ACC112 (cell line): ENCODE measurements around the gene TBC1D5.
"Not testable (repeated sequence)": the region's sequence is repeated elsewhere in the genome, so short reads cannot be mapped to it uniquely, and the experiment has no call there.

Experiments
- H2AFZ ChIP-seq: fragments of 200-600 bp; sonication (generic); one replicate; pipeline ENCODE4 v1.6.0; 2017; ENCODE audit warnings: antibody characterized with exemption, low read length; ENCODE audit not compliant: unreplicated experiment
- H3K27ac ChIP-seq: fragments of 200-600 bp; sonication (generic); 2 replicates; pipeline ENCODE4 v1.5.1; 2014; ENCODE audit warnings: low read depth, mild to moderate bottlenecking, antibody characterized with exemption, low read length, moderate library complexity
- H3K27me3 ChIP-seq: fragments of 200-600 bp; sonication (generic); 2 replicates; pipeline ENCODE4 v1.6.1; 2014; ENCODE audit warnings: mild to moderate bottlenecking, antibody characterized with exemption, low read length, moderate library complexity, mixed read lengths; ENCODE audit not compliant: insufficient read depth
- H3K36me3 ChIP-seq: fragments of 200-600 bp; sonication (generic); 2 replicates; pipeline ENCODE4 v1.6.1; 2016; ENCODE audit warnings: mild to moderate bottlenecking, antibody characterized with exemption, low read length, moderate library complexity, mixed read lengths; ENCODE audit not compliant: insufficient read depth
- H3K4me1 ChIP-seq: fragments of 200-600 bp; sonication (generic); one replicate; pipeline ENCODE4 v1.6.1; 2016; ENCODE audit warnings: low read length, mixed read lengths; ENCODE audit not compliant: insufficient read depth, unreplicated experiment, control insufficient read depth
- H3K4me3 ChIP-seq: fragments of 200-600 bp; sonication (generic); 2 replicates; pipeline ENCODE4 v1.5.1; 2014; ENCODE audit warnings: mild to moderate bottlenecking, low read depth, low read length
- H3K79me2 ChIP-seq: fragments of 200-600 bp; sonication (generic); one replicate; pipeline ENCODE4 v1.6.0; 2016; ENCODE audit warnings: low read length; ENCODE audit not compliant: control insufficient read depth, unreplicated experiment, insufficient read depth

TBC1D5 gene

DNA sequence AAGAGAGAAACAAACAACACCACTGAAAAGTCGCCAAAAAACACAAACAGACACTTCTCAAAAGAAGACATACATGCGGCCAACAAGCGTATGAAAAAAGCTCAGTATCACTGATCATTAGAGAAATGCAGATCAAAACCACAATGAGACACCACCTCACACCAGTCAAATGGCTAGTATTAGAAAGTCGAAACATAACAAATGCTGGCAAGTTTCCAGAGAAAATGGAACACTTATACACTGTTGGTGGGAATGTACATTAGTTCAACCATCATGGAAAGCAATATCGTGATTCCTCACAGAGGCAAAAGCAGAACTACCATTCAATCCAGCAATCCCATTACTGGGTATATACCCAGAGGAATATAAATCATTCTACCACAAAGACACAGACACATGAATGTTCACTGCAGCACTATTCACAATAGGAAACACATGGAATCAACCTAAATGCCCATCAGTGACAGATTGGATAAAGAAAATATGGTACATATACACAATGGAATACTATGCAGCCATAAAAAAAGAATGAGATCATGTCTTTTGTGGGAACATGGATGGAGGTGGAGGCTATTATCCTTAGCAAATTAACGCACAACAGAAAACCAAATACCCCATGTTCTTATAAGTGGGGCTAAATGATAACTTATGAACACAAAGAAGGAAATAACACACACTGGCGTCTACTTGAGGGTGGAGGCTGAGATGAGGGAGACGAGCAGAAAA lies 93.6 kb downstream of the TBC1D5 start:
- peaks cover 15% of the 10 kb centered on the region for H3K4me1 ChIP-seq
- not testable (repeated sequence) for H3K79me2 ChIP-seq, H2AFZ ChIP-seq

DNA sequence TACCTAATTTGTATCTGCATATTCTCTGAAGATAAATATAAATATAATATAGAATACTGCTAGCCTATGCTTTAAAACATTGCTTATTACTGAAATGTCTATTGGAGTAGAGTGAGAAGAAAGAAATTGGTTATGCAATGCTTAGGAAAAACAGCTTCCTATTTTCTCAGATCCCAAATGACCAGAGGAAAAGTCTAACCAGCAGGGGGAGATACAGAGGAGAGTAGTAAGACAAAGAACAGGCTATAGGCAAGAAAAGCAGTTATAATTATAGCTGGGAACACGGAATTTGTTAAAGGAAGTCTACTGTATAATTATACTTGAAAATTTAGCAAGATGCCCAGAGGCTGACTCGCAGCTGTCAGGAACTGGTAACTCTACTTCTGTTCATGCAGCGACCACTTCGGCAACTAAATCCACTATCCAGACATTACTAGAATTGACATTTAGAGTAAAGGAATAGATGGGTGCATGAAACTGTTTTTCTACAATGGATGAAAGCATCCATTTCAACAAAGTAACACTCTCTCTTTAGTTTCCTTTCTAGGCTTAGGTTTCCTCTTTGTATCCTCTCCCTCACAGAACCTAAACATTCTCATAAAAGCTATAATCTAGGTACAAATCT lies 97.2 kb downstream of the TBC1D5 start:
- H2AFZ ChIP-seq: no peak overlapping the region
- H3K36me3 ChIP-seq: no peaks in the 10 kb centered on the region
- no peaks in the 10 kb centered on the region for H3K27me3 ChIP-seq
- H3K27ac ChIP-seq: no peak overlapping the region
- H3K79me2 ChIP-seq: peaks cover 2% of the 10 kb centered on the region
- peaks cover 26% of the 10 kb centered on the region for H3K4me1 ChIP-seq
- no peak overlapping the region for H3K4me3 ChIP-seq

More for the DNA sequence above, 93.6 kb downstream of the TBC1D5 start:
- not testable (repeated sequence) for H3K27me3 ChIP-seq, H3K36me3 ChIP-seq, H3K27ac ChIP-seq, H3K4me3 ChIP-seq

DNA sequence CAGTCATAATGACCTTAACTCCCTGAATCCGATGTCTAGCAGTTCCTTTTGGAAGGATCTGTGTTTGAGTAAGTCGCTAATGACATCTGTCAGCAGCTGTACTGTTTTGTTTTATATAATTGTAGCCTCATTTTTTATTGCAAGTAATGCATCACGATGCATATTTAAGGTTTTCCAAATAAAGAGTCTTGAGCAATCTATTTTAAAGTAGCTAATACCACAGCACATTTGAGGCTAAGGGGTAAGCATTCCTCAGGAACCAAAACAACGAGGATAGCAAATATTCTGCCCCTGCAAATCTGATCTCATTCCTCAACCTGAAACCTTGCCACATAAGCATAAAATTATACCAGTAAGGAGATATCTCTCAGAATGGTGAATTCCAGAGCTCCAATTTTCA lies 98.7 kb downstream of the TBC1D5 start:
- Histone ChIP-seq H3K27me3 (no peaks in the 10 kb centered on the region), H3K79me2 (peaks cover 2% of the 10 kb centered on the region), H3K4me1 (peaks cover 37% of the 10 kb centered on the region), H3K36me3 (no peaks in the 10 kb centered on the region), H2AFZ (peak overlapping the region; percentile 12), H3K27ac (no peak overlapping the region), H3K4me3 (no peak overlapping the region)

DNA sequence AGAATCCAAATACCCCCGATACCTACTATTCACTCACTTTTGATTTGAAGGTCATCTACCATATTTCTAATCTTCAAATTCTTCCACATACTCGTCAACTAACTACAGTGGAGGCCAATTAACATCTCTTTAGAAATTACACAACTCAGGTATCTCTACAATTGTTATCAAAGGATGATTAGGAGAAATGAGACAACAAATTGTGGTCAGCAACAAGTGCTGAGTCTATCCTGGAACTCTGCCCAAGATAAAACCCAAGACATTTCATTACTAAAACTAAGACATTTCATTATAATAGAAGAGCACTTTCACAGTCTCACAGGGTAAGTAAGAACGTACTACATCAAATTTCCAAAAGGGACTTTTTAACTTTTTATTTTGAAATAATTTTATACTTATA lies 100.0 kb downstream of the TBC1D5 start:
- no peak overlapping the region for H3K4me3 ChIP-seq
- H3K27ac ChIP-seq: no peak overlapping the region
- peaks cover 49% of the 10 kb centered on the region for H3K4me1 ChIP-seq
- H3K79me2 ChIP-seq: peaks cover 2% of the 10 kb centered on the region
- no peaks in the 10 kb centered on the region for H3K27me3 ChIP-seq
- no peak overlapping the region for H2AFZ ChIP-seq
- H3K36me3 ChIP-seq: no peaks in the 10 kb centered on the region

DNA sequence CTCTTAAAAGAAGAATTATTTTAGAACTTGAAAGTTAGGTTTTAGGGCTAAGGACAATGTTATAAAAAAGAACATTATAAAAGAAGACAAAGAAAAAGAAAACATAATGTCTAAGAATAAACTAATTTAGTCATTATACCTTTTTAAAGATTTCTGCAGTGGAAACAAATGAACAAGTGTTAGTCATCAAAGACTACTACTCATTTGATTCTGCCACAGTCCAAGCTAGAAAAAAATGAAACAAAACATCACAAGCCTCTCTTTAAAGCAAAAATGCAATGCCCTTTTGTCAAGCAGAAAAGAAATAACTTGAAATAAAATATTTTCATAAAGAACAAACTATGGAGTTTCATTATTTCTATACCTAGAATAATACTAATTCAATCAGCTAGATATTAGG lies 102.0 kb downstream of the TBC1D5 start:
- Histone ChIP-seq H3K27me3 (no peaks in the 10 kb centered on the region), H3K79me2 (peaks cover 2% of the 10 kb centered on the region), H3K4me1 (peaks cover 58% of the 10 kb centered on the region), H3K27ac (peak overlapping the region; percentile 97), H3K4me3 (no peak overlapping the region), H3K36me3 (no peaks in the 10 kb centered on the region), H2AFZ (no peak overlapping the region)

DNA sequence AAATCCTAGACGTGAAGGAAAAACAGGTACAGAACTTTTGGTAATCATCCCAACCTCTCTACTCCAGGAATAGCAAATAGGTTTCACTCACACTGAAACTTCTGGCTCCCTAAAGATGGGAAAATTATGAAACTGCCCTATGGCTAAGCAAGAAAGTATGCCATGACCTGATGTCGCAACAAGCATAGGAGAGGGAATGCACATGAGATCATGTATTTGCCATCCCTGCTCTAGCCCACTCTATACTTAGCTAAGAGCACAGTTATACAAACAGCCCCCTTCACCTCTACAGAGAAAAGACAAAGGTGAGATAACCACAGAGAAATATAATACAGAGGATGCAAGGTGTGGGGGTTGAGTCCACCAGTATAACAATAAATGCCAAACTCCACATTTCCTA lies 102.7 kb downstream of the TBC1D5 start:
- Histone ChIP-seq H2AFZ (no peak overlapping the region), H3K4me3 (peak overlapping the region; percentile 67), H3K27ac (peak overlapping the region; percentile 97), H3K36me3 (no peaks in the 10 kb centered on the region), H3K79me2 (peaks cover 2% of the 10 kb centered on the region), H3K27me3 (no peaks in the 10 kb centered on the region), H3K4me1 (peaks cover 59% of the 10 kb centered on the region)

DNA sequence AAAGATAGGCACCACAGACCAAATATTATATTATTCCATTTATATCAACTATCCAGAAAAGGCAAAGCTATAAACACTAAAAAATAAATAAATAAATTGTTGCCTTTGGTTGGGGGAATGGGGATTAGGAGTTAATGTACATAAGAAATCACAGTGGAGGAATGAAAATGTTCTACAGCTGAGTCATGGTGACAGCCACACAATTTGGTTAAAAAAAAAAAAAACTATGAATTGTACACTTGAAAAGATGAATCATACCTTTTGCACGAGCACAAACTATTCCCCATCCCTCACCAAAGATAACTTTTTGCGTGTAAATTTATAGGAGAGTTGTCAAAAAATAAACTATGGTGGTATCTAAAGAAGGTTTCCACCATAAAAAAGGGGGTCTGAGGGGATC lies 103.2 kb downstream of the TBC1D5 start:
- peaks cover 54% of the 10 kb centered on the region for H3K4me1 ChIP-seq
- peak overlapping the region; percentile 97 for H3K27ac ChIP-seq
- H3K79me2 ChIP-seq: peaks cover 3% of the 10 kb centered on the region
- no peaks in the 10 kb centered on the region for H3K27me3 ChIP-seq
- H3K36me3 ChIP-seq: no peaks in the 10 kb centered on the region
- H3K4me3 ChIP-seq: peak overlapping the region; percentile 67
- H2AFZ ChIP-seq: no peak overlapping the region

DNA sequence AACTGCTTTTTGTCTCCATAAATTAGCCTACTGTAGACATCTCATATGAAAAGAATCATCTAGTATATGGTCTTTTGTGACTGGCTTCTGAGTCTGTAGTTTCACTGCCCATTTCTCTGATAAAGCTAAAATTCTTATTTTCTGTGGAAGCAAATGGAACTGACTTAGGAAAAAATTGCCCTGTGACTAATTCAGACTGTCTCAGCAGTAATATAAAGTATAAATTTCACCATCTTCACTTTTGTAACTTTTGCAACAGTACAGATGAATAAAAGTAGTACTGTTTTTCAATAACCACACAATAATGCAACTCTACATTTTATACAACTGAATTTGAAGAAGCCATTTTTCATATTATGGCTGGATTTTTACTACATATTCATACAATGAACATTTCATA lies 104.1 kb downstream of the TBC1D5 start:
- no peaks in the 10 kb centered on the region for H3K27me3 ChIP-seq

DNA sequence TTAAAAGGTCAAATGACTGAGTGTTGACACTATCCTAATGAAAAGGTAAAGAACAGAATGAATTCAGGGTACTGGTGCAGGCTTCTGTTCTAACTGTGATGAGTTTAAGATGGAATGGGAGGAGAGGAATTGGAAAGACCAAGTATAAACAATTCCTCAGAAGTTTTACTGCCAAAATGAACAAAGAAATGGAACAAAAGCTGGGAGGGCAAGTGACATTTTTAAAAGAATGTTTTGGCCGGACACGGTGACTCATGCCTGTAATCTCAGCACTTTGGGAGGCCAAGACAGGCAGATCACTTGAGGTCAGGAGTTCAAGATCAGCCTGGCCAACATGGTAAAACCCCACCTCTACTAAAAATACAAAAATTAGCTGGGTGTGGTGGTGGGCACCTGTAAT lies 106.8 kb downstream of the TBC1D5 start:
- H3K4me1 ChIP-seq: peaks cover 44% of the 10 kb centered on the region
- H3K4me3 ChIP-seq, H3K36me3 ChIP-seq, H3K27me3 ChIP-seq, H3K79me2 ChIP-seq, H2AFZ ChIP-seq: not testable (repeated sequence)
- H3K27ac ChIP-seq: peak overlapping the region; percentile 55

More for the DNA sequence above, 104.1 kb downstream of the TBC1D5 start:
- peak overlapping the region; percentile 97 for H3K27ac ChIP-seq
- peaks cover 47% of the 10 kb centered on the region for H3K4me1 ChIP-seq
- H2AFZ ChIP-seq: peak overlapping the region; percentile 20
- H3K36me3 ChIP-seq: no peaks in the 10 kb centered on the region
- H3K4me3 ChIP-seq: peak overlapping the region; percentile 40
- peaks cover 9% of the 10 kb centered on the region for H3K79me2 ChIP-seq

DNA sequence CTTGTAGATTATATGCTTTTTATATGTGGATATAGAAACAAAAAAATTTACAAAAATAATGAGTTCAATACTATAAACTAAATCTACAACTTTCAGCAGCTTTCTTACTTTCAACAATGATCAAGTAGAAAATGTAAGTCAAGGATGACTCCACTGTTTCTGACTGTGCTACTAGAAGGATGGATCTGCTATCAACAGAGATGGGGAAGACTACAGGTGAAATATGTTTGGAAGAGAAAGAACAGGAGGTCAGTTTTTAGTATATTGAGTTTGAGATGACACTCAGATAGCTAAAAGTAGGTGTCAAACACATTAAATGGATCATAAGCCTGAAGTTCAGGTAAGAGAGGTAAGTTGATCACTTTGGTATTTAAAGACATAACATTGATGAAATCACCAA lies 107.5 kb downstream of the TBC1D5 start:
- H3K4me1 ChIP-seq: peaks cover 43% of the 10 kb centered on the region
- H2AFZ ChIP-seq: no peak overlapping the region
- peak overlapping the region; percentile 55 for H3K27ac ChIP-seq

DNA sequence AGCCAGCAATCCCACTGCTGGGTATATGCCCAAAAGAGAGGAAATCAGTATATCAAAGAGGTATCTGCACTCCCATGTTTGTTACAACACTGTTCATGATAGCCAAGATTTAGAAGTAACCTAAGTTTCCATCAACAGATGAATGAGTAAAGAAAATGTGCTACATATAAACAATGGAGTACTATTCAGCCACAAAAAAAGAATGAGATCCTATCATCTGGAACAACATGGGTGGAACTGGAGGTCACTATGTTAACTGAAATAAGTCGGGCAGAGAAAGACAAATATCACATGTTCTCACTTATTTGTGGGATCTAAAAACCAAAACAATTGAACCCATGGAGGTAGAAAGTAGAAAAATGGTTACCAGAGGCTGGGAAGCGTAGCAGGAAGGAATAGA lies 108.2 kb downstream of the TBC1D5 start:
- Histone ChIP-seq H3K79me2 (peaks cover 7% of the 10 kb centered on the region), H3K27me3 (no peaks in the 10 kb centered on the region), H3K36me3 (no peaks in the 10 kb centered on the region), H3K4me3 (no peak overlapping the region), H2AFZ (no peak overlapping the region), H3K27ac (no peak overlapping the region), H3K4me1 (peaks cover 45% of the 10 kb centered on the region)

More for the DNA sequence above, 107.5 kb downstream of the TBC1D5 start:
- no peak overlapping the region for H3K4me3 ChIP-seq
- H3K36me3 ChIP-seq: no peaks in the 10 kb centered on the region
- H3K27me3 ChIP-seq: no peaks in the 10 kb centered on the region
- H3K79me2 ChIP-seq: peaks cover 7% of the 10 kb centered on the region
